MM.1S (cell line): ENCODE results near the gene CEACAM5.

ENCODE experiments used
- DNase-seq: peaks from one replicate; pipeline ENCODE4 v3.0.0-alpha.2; 2015
- H2AFZ ChIP-seq: fragments of 300-600 bp; sonication (generic); 2 replicates; pipeline ENCODE4 v1.6.0; 2016; ENCODE audit warnings: antibody characterized with exemption, low read length
- H3F3A ChIP-seq: fragments of 300-600 bp; sonication (generic); 2 replicates; pipeline ENCODE4 v1.6.1; 2016; ENCODE audit warnings: mild to moderate bottlenecking, antibody characterized with exemption, low read length, moderate library complexity, mixed read lengths; ENCODE audit not compliant: insufficient read depth
- H3K27ac ChIP-seq: fragments of 300-600 bp; sonication (generic); 2 replicates; pipeline ENCODE4 v1.5.1; 2016; ENCODE audit warnings: mild to moderate bottlenecking, low read length
- H3K27me3 ChIP-seq: fragments of 300-600 bp; sonication (generic); replicated peaks from 2 replicates; pipeline ENCODE4 v1.6.0; 2016; ENCODE audit warnings: low read length; ENCODE audit not compliant: insufficient read depth
- H3K36me3 ChIP-seq: fragments of 300-600 bp; sonication (generic); replicated peaks from 2 replicates; pipeline ENCODE4 v1.6.1; 2016; ENCODE audit warnings: mild to moderate bottlenecking, low read length, mixed read lengths; ENCODE audit not compliant: insufficient read depth
- H3K4me1 ChIP-seq: fragments of 300-600 bp; sonication (generic); 2 replicates; pipeline ENCODE4 v1.6.1; 2016; ENCODE audit warnings: low read length, mixed read lengths
- H3K4me2 ChIP-seq: fragments of 300-600 bp; sonication (generic); 2 replicates; pipeline ENCODE4 v1.6.0; 2016; ENCODE audit warnings: low read depth, low read length
- H3K4me3 ChIP-seq: fragments of 300-600 bp; sonication (generic); 2 replicates; pipeline ENCODE4 v1.5.1; 2016; ENCODE audit warnings: low read length, mixed read lengths
- H3K79me2 ChIP-seq: fragments of 300-600 bp; sonication (generic); 2 replicates; pipeline ENCODE4 v1.6.1; 2016; ENCODE audit warnings: mixed run types, low read length, mixed read lengths
- H3K9ac ChIP-seq: fragments of 300-600 bp; sonication (generic); 2 replicates; pipeline ENCODE4 v1.6.1; 2016; ENCODE audit warnings: low read length, mixed read lengths
- H3K9me2 ChIP-seq: fragments of 300-600 bp; sonication (generic); replicated peaks from 2 replicates; pipeline ENCODE4 v1.6.1; 2016; ENCODE audit warnings: mild to moderate bottlenecking, low read length, mixed read lengths; ENCODE audit not compliant: insufficient read depth
- H3K9me3 ChIP-seq: fragments of 300-600 bp; sonication (generic); replicated peaks from 2 replicates; pipeline ENCODE4 v1.6.1; 2016; ENCODE audit warnings: mild to moderate bottlenecking, low read length, mixed read lengths; ENCODE audit not compliant: insufficient read depth
- H4K20me1 ChIP-seq: fragments of 300-600 bp; sonication (generic); 2 replicates; pipeline ENCODE4 v1.6.1; 2016; ENCODE audit warnings: mild to moderate bottlenecking, low read length, moderate library complexity, mixed read lengths; ENCODE audit not compliant: insufficient read depth
- CTCF ChIP-seq: fragments of 300-600 bp; sonication (generic); IDR thresholded peaks from 2 replicates; pipeline ENCODE4 v1.5.1; 2016; ENCODE audit warnings: antibody characterized with exemption, low read length, mixed read lengths
- EZH2 ChIP-seq: fragments of 300-600 bp; sonication (generic); optimal IDR thresholded peaks from 2 replicates; pipeline ENCODE3; 2017; ENCODE audit warnings: low read depth, mild to moderate bottlenecking, antibody characterized with exemption, low read length, mixed read lengths
- EZH2phosphoT487 ChIP-seq: fragments of 300-600 bp; sonication (generic); IDR thresholded peaks from 2 replicates; pipeline ENCODE4 v1.6.1; 2018; ENCODE audit warnings: antibody characterized with exemption, low read length

The CEACAM5 gene

DNA sequence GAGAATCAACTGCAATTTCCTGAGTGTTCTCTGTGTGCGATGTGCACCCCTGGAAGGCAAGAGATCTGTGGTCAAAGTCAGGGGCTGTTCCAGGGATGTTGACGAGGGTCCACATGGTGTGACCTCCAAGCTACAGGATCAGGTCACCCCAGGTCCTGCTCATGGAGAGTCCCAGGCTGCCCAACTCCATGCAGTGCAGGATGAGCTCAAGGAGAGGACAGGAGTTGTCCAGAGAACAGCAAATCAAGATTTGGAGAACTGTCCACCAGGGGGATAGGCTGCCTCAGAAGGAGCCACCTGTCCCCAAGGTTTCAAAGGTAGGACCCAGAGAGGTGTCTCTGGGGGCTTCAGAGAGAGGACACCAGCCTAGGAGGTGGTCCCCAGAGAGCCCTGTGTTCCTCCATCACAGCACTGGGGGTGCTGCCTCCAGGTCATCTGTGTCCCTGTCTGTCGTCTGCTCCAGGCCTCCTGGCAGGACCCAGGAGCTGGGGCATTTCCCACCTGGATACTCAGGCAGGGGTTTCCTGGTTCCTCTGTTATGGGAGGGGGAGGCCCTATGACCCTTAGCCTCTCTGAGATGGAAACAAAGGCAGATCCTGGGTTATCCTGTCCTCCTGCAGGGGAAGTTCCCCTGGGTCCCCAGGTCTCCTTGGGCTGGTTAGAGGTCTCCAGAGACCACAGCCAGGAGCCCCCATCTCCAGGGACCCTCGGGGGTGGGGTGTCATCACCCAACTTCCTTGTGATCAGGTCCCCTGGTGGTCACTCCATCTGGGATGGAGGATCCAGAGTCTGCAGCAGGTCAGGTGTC lies 18.2 kb upstream of the CEACAM5 start:
- Histone ChIP-seq H2AFZ (no peak overlapping the region), H3K4me2 (no peak overlapping the region)

DNA sequence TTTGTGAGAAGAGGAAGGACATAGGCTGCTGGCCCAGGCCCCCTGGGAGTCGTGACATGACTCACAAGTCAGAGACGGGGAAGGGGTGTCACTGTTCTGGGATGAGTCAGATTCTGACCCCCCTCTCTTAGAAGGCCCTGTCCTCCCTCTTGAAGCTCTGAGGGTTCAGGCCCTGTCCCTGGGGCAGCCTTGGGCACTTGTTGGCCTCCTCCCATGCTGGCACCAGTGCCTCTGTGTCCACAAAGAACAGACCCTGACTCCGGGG lies 17.7 kb upstream of the CEACAM5 start:
- no peak overlapping the region for H2AFZ ChIP-seq
- H3K27me3 ChIP-seq, result peaks cover 57% of the 10 kb centered on the region
- no peaks in the 10 kb centered on the region for H3K79me2 ChIP-seq
- no peak overlapping the region for H3K4me2 ChIP-seq
- no peaks in the 10 kb centered on the region for H3F3A ChIP-seq
- H3K9me3 ChIP-seq, result no peaks in the 10 kb centered on the region
- no peaks in the 10 kb centered on the region for H3K9me2 ChIP-seq
- no peak overlapping the region for H3K27ac ChIP-seq
- H3K36me3 ChIP-seq, result no peaks in the 10 kb centered on the region
- no peak overlapping the region for H3K4me3 ChIP-seq
- TF ChIP-seq EZH2 (no peak), EZH2phosphoT487 (no peak), CTCF (no peak)
- H3K9ac ChIP-seq, result no peak overlapping the region
- DNase-seq, result no peak
- H3K4me1 ChIP-seq, result no peaks in the 10 kb centered on the region
- H4K20me1 ChIP-seq, result no peaks in the 10 kb centered on the region

More for the DNA sequence above, 18.2 kb upstream of the CEACAM5 start:
- no peak overlapping the region for H3K27ac ChIP-seq
- H3K36me3 ChIP-seq, result no peaks in the 10 kb centered on the region
- H3K9me3 ChIP-seq, result no peaks in the 10 kb centered on the region
- no peaks in the 10 kb centered on the region for H4K20me1 ChIP-seq
- no peak overlapping the region for H3K4me3 ChIP-seq
- no peaks in the 10 kb centered on the region for H3K79me2 ChIP-seq
- no peak for DNase-seq
- H3K4me1 ChIP-seq, result no peaks in the 10 kb centered on the region
- H3F3A ChIP-seq, result no peaks in the 10 kb centered on the region
- TF ChIP-seq EZH2 (no peak), EZH2phosphoT487 (no peak), CTCF (no peak)
- peaks cover 60% of the 10 kb centered on the region for H3K27me3 ChIP-seq
- no peaks in the 10 kb centered on the region for H3K9me2 ChIP-seq
- H3K9ac ChIP-seq, result no peak overlapping the region

DNA sequence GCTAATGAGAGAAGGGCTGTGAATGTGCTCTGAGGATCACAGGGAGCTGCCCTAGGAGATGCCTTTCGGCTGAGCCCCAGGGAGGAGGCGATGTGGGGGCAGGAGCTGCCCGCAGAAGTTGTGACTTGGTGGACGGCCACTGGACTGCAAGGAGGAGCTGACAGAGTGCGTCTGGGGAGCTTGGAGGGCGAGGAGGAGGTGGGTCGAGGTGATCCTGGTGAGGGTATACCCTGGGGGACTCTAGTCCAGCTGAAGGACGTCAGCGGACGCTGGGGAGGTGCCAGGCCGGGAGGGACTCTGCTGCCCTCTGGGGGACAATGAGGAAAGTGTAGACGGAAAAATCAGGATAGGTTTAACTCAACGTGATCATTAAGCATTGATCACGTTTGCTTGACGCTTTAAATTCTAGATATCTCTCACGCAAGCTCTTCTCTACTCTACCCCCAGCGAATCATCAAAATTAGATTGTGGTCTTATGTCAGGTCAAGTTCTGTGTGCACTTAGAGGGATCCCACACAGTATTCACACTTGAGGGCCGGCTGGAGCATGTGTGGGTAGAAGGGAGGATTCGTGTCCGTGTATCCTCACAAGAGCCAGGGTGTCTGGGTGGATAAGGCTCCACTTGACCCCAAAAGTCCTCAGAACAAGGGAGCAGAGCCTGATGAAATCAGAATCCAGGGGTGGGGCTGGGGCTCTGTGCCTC lies 17.0 kb upstream of the CEACAM5 start:
- Histone ChIP-seq H3K9ac (no peak overlapping the region), H3K4me3 (no peak overlapping the region), H3K4me2 (no peak overlapping the region), H3K27me3 (peaks cover 54% of the 10 kb centered on the region), H3K36me3 (no peaks in the 10 kb centered on the region), H3K4me1 (no peaks in the 10 kb centered on the region), H4K20me1 (no peaks in the 10 kb centered on the region), H3F3A (no peaks in the 10 kb centered on the region), H2AFZ (no peak overlapping the region), H3K79me2 (no peaks in the 10 kb centered on the region), H3K9me3 (no peaks in the 10 kb centered on the region), H3K9me2 (no peaks in the 10 kb centered on the region), H3K27ac (no peak overlapping the region)
- TF ChIP-seq CTCF (peak; percentile 77), EZH2 (no peak), EZH2phosphoT487 (no peak)
- peak; percentile 25 for DNase-seq
